ENCODE measurements around the gene SLC17A1.

GRCh38 chr6:25789475-25789874 is 42.4 kb downstream of the SLC17A1 start:
- TF ChIP-seq EZH2phosphoT487 (conservative IDR thresholded peaks at IDR 0.05; ENCODE audit: low read length), result no peak
- TF ChIP-seq, protein P1, sequence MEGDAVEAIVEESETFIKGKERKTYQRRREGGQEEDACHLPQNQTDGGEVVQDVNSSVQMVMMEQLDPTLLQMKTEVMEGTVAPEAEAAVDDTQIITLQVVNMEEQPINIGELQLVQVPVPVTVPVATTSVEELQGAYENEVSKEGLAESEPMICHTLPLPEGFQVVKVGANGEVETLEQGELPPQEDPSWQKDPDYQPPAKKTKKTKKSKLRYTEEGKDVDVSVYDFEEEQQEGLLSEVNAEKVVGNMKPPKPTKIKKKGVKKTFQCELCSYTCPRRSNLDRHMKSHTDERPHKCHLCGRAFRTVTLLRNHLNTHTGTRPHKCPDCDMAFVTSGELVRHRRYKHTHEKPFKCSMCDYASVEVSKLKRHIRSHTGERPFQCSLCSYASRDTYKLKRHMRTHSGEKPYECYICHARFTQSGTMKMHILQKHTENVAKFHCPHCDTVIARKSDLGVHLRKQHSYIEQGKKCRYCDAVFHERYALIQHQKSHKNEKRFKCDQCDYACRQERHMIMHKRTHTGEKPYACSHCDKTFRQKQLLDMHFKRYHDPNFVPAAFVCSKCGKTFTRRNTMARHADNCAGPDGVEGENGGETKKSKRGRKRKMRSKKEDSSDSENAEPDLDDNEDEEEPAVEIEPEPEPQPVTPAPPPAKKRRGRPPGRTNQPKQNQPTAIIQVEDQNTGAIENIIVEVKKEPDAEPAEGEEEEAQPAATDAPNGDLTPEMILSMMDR (IDR thresholded peaks at IDR 0.05; ENCODE audit: insufficient read depth, low read length, poor library complexity, severe bottlenecking), result no peak
